SH-SY5Y (cell line): Measurements from ENCODE around the gene SLCO4A1.

Source experiments
- GATA2 ChIP-seq: IDR thresholded peaks from 2 replicates; pipeline ENCODE4 v1.6.1; 2011; ENCODE audit warnings: mild to moderate bottlenecking, low read depth, low read length
- GATA3 ChIP-seq: IDR thresholded peaks from 2 replicates; pipeline ENCODE4 v1.6.1; 2011; ENCODE audit warnings: low read depth, mild to moderate bottlenecking, low read length, moderate library complexity

GRCh38 chr20:62699741-62700140 lies 57.4 kb downstream of the SLCO4A1 start:
- TF ChIP-seq GATA3: no peak
- no peak for TF ChIP-seq GATA2
